ENCODE measurements around the gene HBM. TPM values are rescaled to one million over a fixed set of nuclear protein-coding genes. Genes with fewer than 3 reads are reported as not detected.
"Not testable (repeated sequence)": the region's sequence is repeated elsewhere in the genome, so short reads cannot be mapped to it uniquely, and the experiment has no call there.

HBM gene
- total RNA-seq, 1 experiment from 2014 or later = not detected

- in situ Hi-C loops (cut with HindIII; ENCODE audit: low pct_unique_long_range_greater_than_20kb, low sequenced_read_pairs) = no loop called here
- DNase-seq (ENCODE audit: low read depth) = no peak
These were observed 23.3 kb upstream of the HBM start for GRCh38 chr16:142405-142967.

GRCh38 chr16:143047-143446, 22.7 kb upstream of the HBM start:
- in situ Hi-C loops (cut with HindIII; ENCODE audit: low pct_unique_long_range_greater_than_20kb, low sequenced_read_pairs) = no loop called here
- no peak for DNase-seq (ENCODE audit: low read depth)

- in situ Hi-C loops (cut with HindIII; ENCODE audit: low pct_unique_long_range_greater_than_20kb, low sequenced_read_pairs) = no loop called here
- no peak for DNase-seq (ENCODE audit: low read depth)
These were observed 22.3 kb upstream of the HBM start for GRCh38 chr16:143456-143855.

GRCh38 chr16:144797-145252, 21.0 kb upstream of the HBM start:
- in situ Hi-C loops (cut with HindIII; ENCODE audit: low pct_unique_long_range_greater_than_20kb, low sequenced_read_pairs) = no loop called here
- DNase-seq (ENCODE audit: low read depth) = no peak

- no peak for DNase-seq (ENCODE audit: low read depth)
- in situ Hi-C loops (cut with HindIII; ENCODE audit: low pct_unique_long_range_greater_than_20kb, low sequenced_read_pairs) = no loop called here
These were observed 19.1 kb upstream of the HBM start for GRCh38 chr16:146646-147045.

- peak; percentile 53 for DNase-seq (ENCODE audit: low read depth)
These were observed 16.6 kb upstream of the HBM start for GRCh38 chr16:149024-149660.

GRCh38 chr16:152141-153128, 13.3 kb upstream of the HBM start, which contains the start of gene HBZ:
HBZ (plus strand) TSS chr16:152644; CDS start chr16:152910, 266 bp downstream.
- in situ Hi-C loops (cut with HindIII; ENCODE audit: low pct_unique_long_range_greater_than_20kb, low sequenced_read_pairs) = no loop called here
- DNase-seq (ENCODE audit: low read depth) = no peak

More at GRCh38 chr16:149024-149660, 16.6 kb upstream of the HBM start:
- in situ Hi-C loops (cut with HindIII; ENCODE audit: low pct_unique_long_range_greater_than_20kb, low sequenced_read_pairs) = no loop called here

- DNase-seq (ENCODE audit: low read depth) = not testable (repeated sequence)
These were observed 12.7 kb upstream of the HBM start for GRCh38 chr16:153129-153521.

GRCh38 chr16:153550-154216, 12.1 kb upstream of the HBM start:
- DNase-seq (ENCODE audit: low read depth); in situ Hi-C loops (cut with HindIII; ENCODE audit: low pct_unique_long_range_greater_than_20kb, low sequenced_read_pairs): not testable (repeated sequence)

More at GRCh38 chr16:153129-153521, 12.7 kb upstream of the HBM start:
- in situ Hi-C loops (cut with HindIII; ENCODE audit: low pct_unique_long_range_greater_than_20kb, low sequenced_read_pairs) = not testable (repeated sequence)

- in situ Hi-C loops (cut with HindIII; ENCODE audit: low pct_unique_long_range_greater_than_20kb, low sequenced_read_pairs) = no loop called here
- no peak for DNase-seq (ENCODE audit: low read depth)
These were observed 11.4 kb upstream of the HBM start for GRCh38 chr16:154217-155030.

- no peak for DNase-seq (ENCODE audit: low read depth)
- in situ Hi-C loops (cut with HindIII; ENCODE audit: low pct_unique_long_range_greater_than_20kb, low sequenced_read_pairs) = no loop called here
These were observed 10.8 kb upstream of the HBM start for GRCh38 chr16:155031-155398.

- in situ Hi-C loops (cut with HindIII; ENCODE audit: low pct_unique_long_range_greater_than_20kb, low sequenced_read_pairs) = no loop called here
- DNase-seq (ENCODE audit: low read depth) = no peak
These were observed 6.5 kb upstream of the HBM start for GRCh38 chr16:159136-159849.

- DNase-seq (ENCODE audit: low read depth); in situ Hi-C loops (cut with HindIII; ENCODE audit: low pct_unique_long_range_greater_than_20kb, low sequenced_read_pairs): not testable (repeated sequence)
These were observed 5.5 kb upstream of the HBM start for GRCh38 chr16:160242-160641.

- DNase-seq (ENCODE audit: low read depth) = no peak
- in situ Hi-C loops (cut with HindIII; ENCODE audit: low pct_unique_long_range_greater_than_20kb, low sequenced_read_pairs) = no loop called here
These were observed 5.0 kb upstream of the HBM start for GRCh38 chr16:160691-161190.

- in situ Hi-C loops (cut with HindIII; ENCODE audit: low pct_unique_long_range_greater_than_20kb, low sequenced_read_pairs) = no loop called here
- no peak for DNase-seq (ENCODE audit: low read depth)
These were observed 3.3 kb upstream of the HBM start for GRCh38 chr16:162271-162991.

- DNase-seq (ENCODE audit: low read depth); in situ Hi-C loops (cut with HindIII; ENCODE audit: low pct_unique_long_range_greater_than_20kb, low sequenced_read_pairs): not testable (repeated sequence)
These were observed 2.6 kb upstream of the HBM start for GRCh38 chr16:163139-163538.

All from Caki2 (cell line).